Astrocyte of the cerebellum (primary cell): ENCODE data around the gene SLC39A3.

Source experiments
- DNase-seq: peaks from one replicate; pipeline ENCODE4 v3.0.0-alpha.2; 2011; ENCODE audit warnings: low read depth
- H3K4me3 ChIP-seq: 2 replicates; pipeline ENCODE4 v1.5.1; 2011; ENCODE audit warnings: mild to moderate bottlenecking, low read depth, low read length, moderate library complexity
- CTCF ChIP-seq: IDR thresholded peaks from 2 replicates; pipeline ENCODE4 v1.5.1; 2012; ENCODE audit warnings: low read length, low read depth, moderate library complexity, mild to moderate bottlenecking; ENCODE audit errors: missing control alignments
- in situ Hi-C: cut with HindIII; loops from 2 replicates; pipeline ENCODE4 v1.10.0; 2017; ENCODE audit warnings: low sequenced_read_pairs

SLC39A3 gene

GRCh38 chr19:2719232-2719735 is 20.5 kb downstream of the SLC39A3 start:
- in situ Hi-C loops, result no loop called here
- no peak for DNase-seq
- no peak overlapping the region for H3K4me3 ChIP-seq
- no peak for TF ChIP-seq CTCF

DNA sequence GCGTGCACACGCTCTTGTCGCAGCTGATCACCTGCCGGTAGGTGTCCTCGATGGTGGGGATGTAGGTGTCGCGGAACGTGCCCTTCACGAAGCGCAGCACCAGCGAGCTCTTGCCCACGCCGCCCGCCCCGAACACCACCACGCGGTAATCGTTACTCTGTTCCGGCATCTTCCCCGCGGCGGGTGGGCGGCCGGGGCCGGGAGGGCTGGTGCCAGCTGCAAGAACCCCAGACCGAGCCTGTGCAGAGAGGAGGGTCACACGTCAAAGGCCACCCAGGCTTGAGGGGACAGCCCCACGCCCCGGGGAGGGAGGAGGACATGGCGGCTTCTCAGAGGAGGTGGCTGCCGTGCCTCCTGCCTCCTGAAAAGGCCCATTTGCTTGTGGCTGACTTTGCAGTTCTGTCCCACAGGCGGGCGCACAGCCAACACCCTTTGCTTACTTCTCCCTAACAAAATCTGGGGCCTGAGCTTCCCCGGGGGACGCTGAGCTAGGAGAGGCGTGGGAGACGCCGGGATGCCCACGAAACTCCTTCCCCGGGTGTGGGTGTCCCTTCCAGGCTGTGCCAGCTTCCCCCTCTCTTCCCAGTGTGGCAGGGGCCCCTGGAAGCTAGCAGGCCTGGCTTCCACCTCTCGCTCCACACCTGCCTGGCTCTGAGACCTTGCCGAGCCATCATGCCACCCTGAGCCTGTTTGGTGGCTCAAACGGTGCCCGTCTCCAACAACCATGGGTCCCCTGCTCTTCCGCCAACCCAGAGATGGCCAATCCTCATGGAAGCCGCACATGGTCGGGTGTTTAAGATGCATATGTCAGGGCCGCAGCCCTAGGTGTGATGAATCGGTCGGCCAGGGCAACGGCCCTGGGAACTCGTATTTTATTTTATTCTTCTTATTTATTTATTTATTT is 21.9 kb downstream of the SLC39A3 start:
- TF ChIP-seq CTCF, result no peak
- no peak for DNase-seq
- no peak overlapping the region for H3K4me3 ChIP-seq
- in situ Hi-C loops, result no loop called here

DNA sequence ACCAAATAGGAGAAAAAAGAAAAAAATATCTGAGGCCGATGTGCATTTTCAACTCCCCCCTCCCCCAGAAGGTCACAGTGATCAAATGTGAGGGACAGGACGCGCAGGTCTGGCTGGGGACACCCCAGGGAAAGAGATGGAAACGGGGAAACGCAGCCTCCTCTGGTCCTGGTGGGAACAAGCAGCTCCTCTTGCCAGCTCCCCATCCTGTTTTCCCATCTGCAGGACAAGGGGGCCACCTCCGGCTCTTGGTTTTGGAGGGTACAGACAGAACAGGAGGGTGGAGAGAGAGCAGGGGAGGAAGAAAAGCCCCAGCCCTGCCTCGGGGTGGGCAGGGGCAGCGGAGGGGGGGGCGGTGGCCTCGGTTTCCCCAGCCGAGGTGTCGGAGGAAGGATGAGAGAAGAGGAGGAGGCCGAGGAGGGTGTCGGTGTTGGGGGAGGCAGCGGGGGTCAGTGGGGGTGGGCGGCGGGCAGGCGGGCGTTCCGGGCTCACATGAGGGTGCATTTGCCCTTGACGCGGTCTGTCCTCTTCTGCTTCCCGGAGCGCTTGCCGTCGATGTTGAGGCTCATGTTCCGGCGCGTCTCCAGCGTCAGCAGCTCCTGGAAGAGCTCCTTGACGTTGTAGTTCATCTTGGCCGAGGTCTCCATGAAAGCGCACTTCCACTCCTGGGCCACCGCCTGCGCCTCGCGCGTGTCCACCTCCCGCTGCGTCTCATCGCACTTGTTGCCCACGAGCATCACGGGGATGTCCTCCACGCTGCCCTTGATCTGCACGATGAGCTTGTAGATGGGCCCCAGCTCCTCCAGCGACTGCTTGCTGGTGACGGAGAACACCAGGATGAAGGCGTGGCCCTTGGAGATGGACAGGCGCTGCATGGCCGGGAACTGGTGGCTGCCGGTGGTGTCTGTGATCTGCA is 22.8 kb downstream of the SLC39A3 start:
- no peak overlapping the region for H3K4me3 ChIP-seq
- in situ Hi-C loops, result no loop called here
- no peak for TF ChIP-seq CTCF
- no peak for DNase-seq

- DNase-seq, result no peak
- H3K4me3 ChIP-seq, result no peak overlapping the region
- no peak for TF ChIP-seq CTCF
- in situ Hi-C loops, result no loop called here
Measured at GRCh38 chr19:2716275-2716650, 23.6 kb downstream of the SLC39A3 start.

- in situ Hi-C loops, result no loop called here
- no peak overlapping the region for H3K4me3 ChIP-seq
- TF ChIP-seq CTCF, result no peak
- no peak for DNase-seq
Measured at GRCh38 chr19:2715470-2716274, 24.1 kb downstream of the SLC39A3 start.
